RWPE2 (cell line): Measurements from ENCODE around the gene ZBTB7B.

Experiments used
- ATAC-seq: fragments of 200-7000 bp; cut with Tn5 transposase; 3 replicates; pipeline ENCODE4 v1.9.1; 2021; ENCODE audit warnings: low read depth
- DNase-seq: peaks from one replicate; pipeline ENCODE4 v3.0.0-alpha.2; 2020; ENCODE audit warnings: low spot score
- H3K27ac ChIP-seq: fragments of 450-650 bp; 2 replicates; pipeline ENCODE4 v1.5.1; 2017; ENCODE audit warnings: mild to moderate bottlenecking; ENCODE audit not compliant: poor library complexity, severe bottlenecking
- H3K27me3 ChIP-seq: fragments of 250-450 bp; sonication (Bioruptor Pico); 2 replicates; pipeline ENCODE4 v1.5.1; 2021; ENCODE audit warnings: mild to moderate bottlenecking, moderate library complexity; ENCODE audit not compliant: insufficient read depth, poor library complexity, severe bottlenecking
- H3K36me3 ChIP-seq: fragments of 250-450 bp; sonication (Bioruptor Pico); 2 replicates; pipeline ENCODE4 v1.5.1; 2020; ENCODE audit warnings: low read depth, mild to moderate bottlenecking, moderate library complexity
- H3K4me1 ChIP-seq: fragments of 250-450 bp; sonication (Bioruptor Pico); 2 replicates; pipeline ENCODE4 v1.5.1; 2021; ENCODE audit warnings: mild to moderate bottlenecking, moderate library complexity; ENCODE audit not compliant: insufficient read depth, poor library complexity, severe bottlenecking
- H3K4me3 ChIP-seq: fragments of 250-450 bp; sonication (Bioruptor Pico); 2 replicates; pipeline ENCODE4 v1.5.1; 2021; ENCODE audit warnings: mild to moderate bottlenecking, moderate library complexity; ENCODE audit not compliant: severe bottlenecking
- H3K9me3 ChIP-seq: fragments of 250-450 bp; sonication (Bioruptor Pico); 2 replicates; pipeline ENCODE4 v1.5.1; 2021; ENCODE audit warnings: mild to moderate bottlenecking, moderate library complexity; ENCODE audit not compliant: severe bottlenecking
- CTCF ChIP-seq: fragments of 450-650 bp; IDR thresholded peaks from one replicate; pipeline ENCODE4 v1.5.1; 2017; ENCODE audit warnings: mild to moderate bottlenecking, moderate library complexity; ENCODE audit not compliant: poor library complexity, severe bottlenecking

The ZBTB7B gene

GRCh38 chr1:155034318-155035208 is 32.0 kb downstream of the ZBTB7B start:
- peaks cover 14% of the 10 kb centered on the region for H3K4me1 ChIP-seq
- no peak overlapping the region for H3K4me3 ChIP-seq
- H3K27me3 ChIP-seq = no peaks in the 10 kb centered on the region
- no peak for ATAC-seq
- no peaks in the 10 kb centered on the region for H3K9me3 ChIP-seq
- DNase-seq = no peak
- H3K36me3 ChIP-seq = no peaks in the 10 kb centered on the region
- no peak overlapping the region for H3K27ac ChIP-seq
- no peak for TF ChIP-seq CTCF

DNA sequence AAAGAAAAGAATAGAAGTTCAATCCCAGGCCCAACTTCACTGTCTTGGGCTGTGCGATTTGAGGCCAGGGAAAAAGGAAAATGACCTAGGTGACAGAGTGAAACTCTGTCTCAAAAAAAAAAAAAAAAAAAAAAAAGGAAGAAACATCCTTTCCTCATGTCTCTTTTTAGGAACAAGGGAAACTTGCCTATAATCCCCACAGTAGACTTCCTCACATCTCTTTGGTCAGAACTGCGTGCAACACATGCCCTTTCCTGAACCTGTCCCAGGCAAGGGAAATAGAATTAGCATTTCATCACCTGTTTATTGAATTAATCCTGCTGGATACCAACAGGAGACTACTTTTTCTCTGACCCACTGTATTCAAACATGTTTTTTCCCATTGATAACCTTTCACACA is 33.3 kb downstream of the ZBTB7B start:
- ATAC-seq = no peak
- peaks cover 14% of the 10 kb centered on the region for H3K4me1 ChIP-seq
- no peak overlapping the region for H3K27ac ChIP-seq
- no peaks in the 10 kb centered on the region for H3K27me3 ChIP-seq
- H3K4me3 ChIP-seq = no peak overlapping the region
- TF ChIP-seq CTCF = no peak
- H3K9me3 ChIP-seq = no peaks in the 10 kb centered on the region
- no peaks in the 10 kb centered on the region for H3K36me3 ChIP-seq
- no peak for DNase-seq

GRCh38 chr1:155037043-155037442 is 34.4 kb downstream of the ZBTB7B start:
- ATAC-seq (no peak), DNase-seq (no peak)
- Histone ChIP-seq H3K4me3 (no peak overlapping the region), H3K27me3 (no peaks in the 10 kb centered on the region), H3K36me3 (no peaks in the 10 kb centered on the region), H3K4me1 (peaks cover 14% of the 10 kb centered on the region), H3K27ac (no peak overlapping the region), H3K9me3 (no peaks in the 10 kb centered on the region)
- no peak for TF ChIP-seq CTCF

- H3K27me3 ChIP-seq = no peaks in the 10 kb centered on the region
- H3K4me1 ChIP-seq = peaks cover 14% of the 10 kb centered on the region
- no peaks in the 10 kb centered on the region for H3K36me3 ChIP-seq
- DNase-seq (no peak), ATAC-seq (no peak)
- H3K27ac ChIP-seq = peak overlapping the region; percentile 58
- no peak overlapping the region for H3K4me3 ChIP-seq
- TF ChIP-seq CTCF = no peak
- H3K9me3 ChIP-seq = no peaks in the 10 kb centered on the region
These were observed 35.3 kb downstream of the ZBTB7B start for GRCh38 chr1:155037851-155038441.
